LNCAP (cell line): Measurements from ENCODE around the gene LGALS9.

Experiments
- CTCF ChIP-seq: fragments of 450-650 bp; IDR thresholded peaks from 2 replicates; pipeline ENCODE4 v1.5.1; 2017; ENCODE audit warnings: mild to moderate bottlenecking

Gene LGALS9

GRCh38 chr17:27630607-27631410 lies at the start of gene LGALS9:
LGALS9 (plus strand) TSS chr17:27631188; CDS start chr17:27631266, 78 bp downstream.
- TF ChIP-seq CTCF, result no peak

GRCh38 chr17:27582696-27583095 lies 48.3 kb upstream of the LGALS9 start:
- no peak for TF ChIP-seq CTCF

GRCh38 chr17:27585153-27585681 lies 45.8 kb upstream of the LGALS9 start:
- TF ChIP-seq CTCF, result no peak

GRCh38 chr17:27585792-27586191 lies 45.2 kb upstream of the LGALS9 start:
- TF ChIP-seq CTCF, result no peak

GRCh38 chr17:27586203-27586721 lies 44.7 kb upstream of the LGALS9 start:
- no peak for TF ChIP-seq CTCF

GRCh38 chr17:27588354-27588753 lies 42.6 kb upstream of the LGALS9 start:
- no peak for TF ChIP-seq CTCF

GRCh38 chr17:27590864-27591263 lies 40.1 kb upstream of the LGALS9 start:
- no peak for TF ChIP-seq CTCF
